Ovary (tissue), 3 donors: ENCODE data around the gene NME7.

Source experiments
- CTCF ChIP-seq, 3 donors: fragments of 450-650 bp in 2 of 3; fragments of 200-600 bp in 1 of 3; IDR thresholded peaks; one replicate each; pipeline versions ENCODE4 v1.5.1 to v1.8.0; 2016 to 2022; ENCODE audit warnings: antibody characterized with exemption in 3 of 3, mild to moderate bottlenecking in 1 of 3
- EP300 ChIP-seq: sonication (generic); formaldehyde crosslinking; IDR thresholded peaks from one replicate; pipeline ENCODE4 v1.6.1; 2017; ENCODE audit warnings: antibody characterized with exemption
- POLR2A ChIP-seq: fragments of 450-650 bp; IDR thresholded peaks from one replicate; pipeline ENCODE4 v1.6.1; 2017; ENCODE audit warnings: antibody characterized with exemption, mild to moderate bottlenecking, moderate library complexity
- donor health status: DM: no; HTN: no; CAD: no.

GRCh38 chr1:169184812-169185211 is 182.8 kb downstream of the NME7 start:
- TF ChIP-seq CTCF (IDR thresholded peaks at IDR 0.05) (no peak), POLR2A (no peak), EP300 (no peak)
